Measurements from ENCODE around the gene DUSP8. TPM values are rescaled to one million over a fixed set of nuclear protein-coding genes. Genes with fewer than 3 reads are reported as not detected.

DUSP8 gene
- total RNA-seq, 1 experiment from 2014 or later, result 10.2 TPM

DNA sequence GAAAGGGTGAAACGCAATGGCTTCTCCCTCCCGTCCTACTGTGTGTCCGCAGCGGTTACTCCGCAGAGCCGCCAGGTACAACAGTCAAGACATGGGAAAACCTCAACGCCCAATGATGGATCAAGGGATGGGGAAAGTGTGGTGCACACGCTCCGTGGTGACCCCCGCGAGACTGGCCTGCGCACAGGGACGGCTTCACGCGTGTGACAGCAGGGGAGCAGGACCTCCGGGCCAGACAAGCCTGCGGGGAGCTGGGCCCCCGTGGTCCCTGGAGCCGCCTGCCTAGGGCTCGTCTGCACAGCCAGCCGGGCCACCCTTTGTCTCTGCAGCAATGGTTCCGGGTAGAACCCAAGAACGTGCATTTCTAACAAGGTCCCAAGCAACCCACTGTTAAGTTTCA lies 53.8 kb downstream of the DUSP8 start:
- no peak for TF ChIP-seq SRF (IDR thresholded peaks at IDR 0.05; ENCODE audit: low read depth)
- CTCF ChIA-PET, result no interaction called here
- intact Hi-C loops (cut with micrococcal nuclease), result no loop called here
- H3K27ac ChIP-seq (ENCODE audit: low read depth, low read length), result no peak overlapping the region
- H3K4me1 ChIP-seq (ENCODE audit: control insufficient read depth in 1 of 2, insufficient read depth in 2 of 2, low read length in 2 of 2), result peaks cover 0 to 6% of the 10 kb centered on the region in 2 experiments; a peak in 1 of 4 replicates
- H4K20me1 ChIP-seq (ENCODE audit: insufficient read depth), result no peaks in the 10 kb centered on the region
- no peaks in the 10 kb centered on the region for H3K9me3 ChIP-seq (ENCODE audit: control insufficient read depth in 1 of 2, insufficient read depth in 1 of 2, low read depth in 1 of 2, low read length in 2 of 2)
- RAD21 ChIA-PET (ENCODE audit: low non-redundant PET in 1 of 2, low total read pairs in 2 of 2, uncharacterized antibody in 2 of 2, unreplicated experiment in 2 of 2), result no interaction called here
- ATAC-seq (no peak), DNase-seq (ENCODE audit: low read depth, low spot score) (no peak)
- no peak overlapping the region for H3K4me2 ChIP-seq (ENCODE audit: low read length)
- H3K9ac ChIP-seq (ENCODE audit: low read length), result no peak overlapping the region
- no peaks in the 10 kb centered on the region for H3K36me3 ChIP-seq (ENCODE audit: control insufficient read depth in 1 of 2, insufficient read depth in 2 of 2, low read length in 2 of 2)
- BruUV-seq (replicated peaks), result no TSS peak
- H2AFZ ChIP-seq (ENCODE audit: low read depth, low read length, poor library complexity, severe bottlenecking), result no peak overlapping the region
- H3K9me2 ChIP-seq (ENCODE audit: insufficient read depth), result no peaks in the 10 kb centered on the region
- POLR2A ChIA-PET, result no interaction called here
- H3K79me2 ChIP-seq (ENCODE audit: insufficient read depth, low read length), result peaks cover 21% of the 10 kb centered on the region; the same call in 1 of the 2 replicates
- H3K27me3 ChIP-seq (ENCODE audit: insufficient read depth, low read length), result no peaks in the 10 kb centered on the region
- no peak overlapping the region for H3K4me3 ChIP-seq (replicated peaks in 1 of 2; ENCODE audit: low read depth in 1 of 2, low read length in 2 of 2)

DNA sequence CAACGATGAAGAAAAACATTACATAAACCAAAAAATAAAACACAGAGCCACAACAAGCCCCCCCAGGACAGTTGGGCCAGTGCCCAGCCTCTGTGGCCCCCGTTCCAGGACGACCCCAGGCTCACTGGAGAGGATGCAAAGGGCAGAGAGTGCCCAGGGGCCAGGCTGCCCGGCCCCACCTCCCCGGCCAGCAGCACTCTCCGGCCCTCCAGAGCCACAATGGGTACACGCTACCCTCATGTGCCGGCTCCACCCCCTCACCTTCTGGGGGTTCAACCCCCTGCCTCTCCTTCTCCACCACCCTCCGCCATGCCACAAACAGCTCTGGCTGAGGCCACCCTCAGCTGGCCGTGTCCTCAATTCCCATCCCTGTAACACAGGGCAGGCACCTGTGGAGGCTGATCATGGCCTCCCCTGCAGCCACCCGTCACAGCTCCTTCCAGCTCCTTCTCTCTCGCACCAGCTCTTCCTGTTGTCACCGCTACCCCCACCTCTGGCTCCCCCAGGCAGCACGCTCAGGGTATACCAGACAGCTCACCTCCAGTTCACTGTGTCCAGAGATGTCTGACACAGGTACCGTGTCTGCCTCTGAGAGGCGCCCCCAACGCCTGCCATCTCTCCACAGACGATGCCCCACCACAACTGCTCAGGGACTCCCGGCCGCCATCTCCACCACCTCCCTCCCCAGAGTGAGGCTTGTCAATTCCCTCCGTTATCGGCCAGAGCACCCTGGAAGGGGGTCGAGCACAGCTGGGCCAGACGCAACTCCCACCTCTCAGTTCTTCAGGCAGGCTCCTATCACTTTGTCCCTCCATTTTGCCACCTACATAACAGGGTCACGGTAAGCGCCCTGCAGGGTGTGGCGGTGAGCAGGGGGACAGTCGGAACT lies 54.7 kb downstream of the DUSP8 start:
- ATAC-seq (no peak), DNase-seq (ENCODE audit: low read depth, low spot score) (no peak)
- Histone ChIP-seq H3K9ac (ENCODE audit: low read length) (no peak overlapping the region), H2AFZ (ENCODE audit: low read depth, low read length, poor library complexity, severe bottlenecking) (no peak overlapping the region), H3K36me3 (ENCODE audit: control insufficient read depth in 1 of 2, insufficient read depth in 2 of 2, low read length in 2 of 2) (no peaks in the 10 kb centered on the region), H3K27ac (ENCODE audit: low read depth, low read length) (no peak overlapping the region), H3K4me2 (ENCODE audit: low read length) (no peak overlapping the region), H3K9me2 (ENCODE audit: insufficient read depth) (no peaks in the 10 kb centered on the region), H3K27me3 (ENCODE audit: insufficient read depth, low read length) (no peaks in the 10 kb centered on the region), H3K9me3 (ENCODE audit: control insufficient read depth in 1 of 2, insufficient read depth in 1 of 2, low read depth in 1 of 2, low read length in 2 of 2) (no peaks in the 10 kb centered on the region), H3K4me3 (replicated peaks in 1 of 2; ENCODE audit: low read depth in 1 of 2, low read length in 2 of 2) (no peak overlapping the region), H4K20me1 (ENCODE audit: insufficient read depth) (no peaks in the 10 kb centered on the region), H3K4me1 (ENCODE audit: control insufficient read depth in 1 of 2, insufficient read depth in 2 of 2, low read length in 2 of 2) (peaks cover 0 to 10% of the 10 kb centered on the region in 2 experiments; a peak in 1 of 4 replicates), H3K79me2 (ENCODE audit: insufficient read depth, low read length) (peaks cover 24% of the 10 kb centered on the region; the same call in 1 of the 2 replicates)
- RAD21 ChIA-PET (ENCODE audit: low non-redundant PET in 1 of 2, low total read pairs in 2 of 2, uncharacterized antibody in 2 of 2, unreplicated experiment in 2 of 2), result no interaction called here
- no TSS peak for BruUV-seq (replicated peaks)
- intact Hi-C loops (cut with micrococcal nuclease), result no loop called here
- CTCF ChIA-PET, result no interaction called here
- TF ChIP-seq, protein P1, sequence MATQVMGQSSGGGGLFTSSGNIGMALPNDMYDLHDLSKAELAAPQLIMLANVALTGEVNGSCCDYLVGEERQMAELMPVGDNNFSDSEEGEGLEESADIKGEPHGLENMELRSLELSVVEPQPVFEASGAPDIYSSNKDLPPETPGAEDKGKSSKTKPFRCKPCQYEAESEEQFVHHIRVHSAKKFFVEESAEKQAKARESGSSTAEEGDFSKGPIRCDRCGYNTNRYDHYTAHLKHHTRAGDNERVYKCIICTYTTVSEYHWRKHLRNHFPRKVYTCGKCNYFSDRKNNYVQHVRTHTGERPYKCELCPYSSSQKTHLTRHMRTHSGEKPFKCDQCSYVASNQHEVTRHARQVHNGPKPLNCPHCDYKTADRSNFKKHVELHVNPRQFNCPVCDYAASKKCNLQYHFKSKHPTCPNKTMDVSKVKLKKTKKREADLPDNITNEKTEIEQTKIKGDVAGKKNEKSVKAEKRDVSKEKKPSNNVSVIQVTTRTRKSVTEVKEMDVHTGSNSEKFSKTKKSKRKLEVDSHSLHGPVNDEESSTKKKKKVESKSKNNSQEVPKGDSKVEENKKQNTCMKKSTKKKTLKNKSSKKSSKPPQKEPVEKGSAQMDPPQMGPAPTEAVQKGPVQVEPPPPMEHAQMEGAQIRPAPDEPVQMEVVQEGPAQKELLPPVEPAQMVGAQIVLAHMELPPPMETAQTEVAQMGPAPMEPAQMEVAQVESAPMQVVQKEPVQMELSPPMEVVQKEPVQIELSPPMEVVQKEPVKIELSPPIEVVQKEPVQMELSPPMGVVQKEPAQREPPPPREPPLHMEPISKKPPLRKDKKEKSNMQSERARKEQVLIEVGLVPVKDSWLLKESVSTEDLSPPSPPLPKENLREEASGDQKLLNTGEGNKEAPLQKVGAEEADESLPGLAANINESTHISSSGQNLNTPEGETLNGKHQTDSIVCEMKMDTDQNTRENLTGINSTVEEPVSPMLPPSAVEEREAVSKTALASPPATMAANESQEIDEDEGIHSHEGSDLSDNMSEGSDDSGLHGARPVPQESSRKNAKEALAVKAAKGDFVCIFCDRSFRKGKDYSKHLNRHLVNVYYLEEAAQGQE (IDR thresholded peaks at IDR 0.05; ENCODE audit: low read depth), result no peak
- TF ChIP-seq, protein P2, sequence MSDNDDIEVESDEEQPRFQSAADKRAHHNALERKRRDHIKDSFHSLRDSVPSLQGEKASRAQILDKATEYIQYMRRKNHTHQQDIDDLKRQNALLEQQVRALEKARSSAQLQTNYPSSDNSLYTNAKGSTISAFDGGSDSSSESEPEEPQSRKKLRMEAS (IDR thresholded peaks at IDR 0.05), result no peak
- TF ChIP-seq CBX3 (IDR thresholded peaks at IDR 0.05; ENCODE audit: low read depth) (no peak), SIN3A (IDR thresholded peaks at IDR 0.05; ENCODE audit: low read depth) (no peak)
- POLR2A ChIA-PET, result no interaction called here

Measured in HCT116 (cell line).